Esophagus squamous epithelium (tissue), 5 donors: Measurements from ENCODE around the gene VPS41. TPM values are rescaled to one million over a fixed set of nuclear protein-coding genes. Genes with fewer than 3 reads are reported as not detected.

Experiments used
- DNase-seq: peaks from one replicate; lab custom pipeline; 2025; lab: John Stamatoyannopoulos, UW
- H3K27ac ChIP-seq, 4 donors: fragments of 200-600 bp; sonication (generic); one replicate each; pipeline ENCODE4 v1.5.1; 2016 to 2019; ENCODE audit warnings: mild to moderate bottlenecking in 1 of 4
- H3K27me3 ChIP-seq, 4 donors: fragments of 200-600 bp; sonication (generic); 1 replicate in 3 of 4; 2 replicates in 1 of 4; pipeline versions ENCODE4 v1.5.1 to v1.6.0; 2017 to 2021; ENCODE audit warnings: antibody characterized with exemption in 1 of 4
- H3K36me3 ChIP-seq, 3 donors: fragments of 200-600 bp; sonication (generic); one replicate each; pipeline ENCODE4 v1.5.1; 2016 to 2019
- H3K4me1 ChIP-seq, 3 donors: fragments of 200-600 bp; sonication (generic); one replicate each; pipeline ENCODE4 v1.5.1; 2017 to 2019
- H3K4me3 ChIP-seq, 4 donors: fragments of 200-600 bp; sonication (generic); 1 replicate in 3 of 4; 2 replicates in 1 of 4; pipeline ENCODE4 v1.5.1; 2016 to 2019; ENCODE audit warnings: mild to moderate bottlenecking in 2 of 4, moderate library complexity in 1 of 4
- H3K9me3 ChIP-seq, 3 donors: fragments of 200-600 bp; sonication (generic); one replicate each; pipeline ENCODE4 v1.5.1; 2016 to 2019
- POLR2A ChIP-seq, 4 donors: fragments of 450-650 bp; IDR thresholded peaks; one replicate each; pipeline ENCODE4 v1.6.1; 2017; ENCODE audit warnings: antibody characterized with exemption in 4 of 4, mild to moderate bottlenecking in 4 of 4, moderate library complexity in 3 of 4
- WGBS, 2 donors: methylation state at CpG; one replicate each; pipeline ENCODE4 v1.1.5; 2018; 5-methylcytosine and 5-hydroxymethylcytosine counted together
- intact Hi-C: fragments of 100-400 bp; cut with DNase I; formaldehyde crosslinking; loops from one replicate; pipeline ENCODE4 v1.15.0; 2022
- total RNA-seq, 4 donors: library from RNA; depleted of rRNA; stranded (reverse); fragments of >200 nt; gene quantifications; one replicate each; pipeline ENCODE4 v1.1.0, GENCODE V29; 2016
- TF ChIP-seq, protein P1 (sequence below), 6 experiments: fragments of 450-650 bp in 4 of 6; fragments of 200-600 bp in 2 of 6; sonication (generic) in 2 of 6; IDR thresholded peaks; one replicate each; pipeline ENCODE4 v1.5.1; 2016 to 2019; ENCODE audit warnings: antibody characterized with exemption in 6 of 6, mild to moderate bottlenecking in 4 of 6, moderate library complexity in 4 of 6
- donor health status: DM: yes; HTN: yes; CAD: no.

The VPS41 gene
- total RNA-seq, 4 donors from 2014 or later, result 14.3 to 25.5 (median 23.2) TPM

DNA sequence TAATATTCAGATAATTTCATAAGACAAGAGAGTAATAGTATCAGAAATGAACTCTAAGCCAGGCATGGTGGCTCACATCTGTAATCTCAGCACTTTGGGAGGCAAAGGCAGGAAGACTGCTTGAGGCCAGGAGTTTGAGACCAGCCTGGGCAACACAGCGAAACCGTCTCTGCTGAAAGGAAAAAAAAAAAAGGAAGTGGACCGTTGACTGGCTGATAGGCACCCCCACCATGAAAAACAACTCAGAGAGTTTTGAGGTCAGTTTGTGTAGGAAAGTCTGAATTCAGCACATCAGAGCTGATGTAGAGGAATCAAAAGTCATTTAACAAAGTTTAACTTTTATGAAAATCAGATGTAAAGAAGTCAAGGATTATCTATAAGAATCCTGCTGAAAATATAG is 214.7 kb downstream of the VPS41 start:
- H3K4me3 ChIP-seq, result no peak overlapping the region
- no peaks in the 10 kb centered on the region for H3K4me1 ChIP-seq
- TF ChIP-seq, protein P1, sequence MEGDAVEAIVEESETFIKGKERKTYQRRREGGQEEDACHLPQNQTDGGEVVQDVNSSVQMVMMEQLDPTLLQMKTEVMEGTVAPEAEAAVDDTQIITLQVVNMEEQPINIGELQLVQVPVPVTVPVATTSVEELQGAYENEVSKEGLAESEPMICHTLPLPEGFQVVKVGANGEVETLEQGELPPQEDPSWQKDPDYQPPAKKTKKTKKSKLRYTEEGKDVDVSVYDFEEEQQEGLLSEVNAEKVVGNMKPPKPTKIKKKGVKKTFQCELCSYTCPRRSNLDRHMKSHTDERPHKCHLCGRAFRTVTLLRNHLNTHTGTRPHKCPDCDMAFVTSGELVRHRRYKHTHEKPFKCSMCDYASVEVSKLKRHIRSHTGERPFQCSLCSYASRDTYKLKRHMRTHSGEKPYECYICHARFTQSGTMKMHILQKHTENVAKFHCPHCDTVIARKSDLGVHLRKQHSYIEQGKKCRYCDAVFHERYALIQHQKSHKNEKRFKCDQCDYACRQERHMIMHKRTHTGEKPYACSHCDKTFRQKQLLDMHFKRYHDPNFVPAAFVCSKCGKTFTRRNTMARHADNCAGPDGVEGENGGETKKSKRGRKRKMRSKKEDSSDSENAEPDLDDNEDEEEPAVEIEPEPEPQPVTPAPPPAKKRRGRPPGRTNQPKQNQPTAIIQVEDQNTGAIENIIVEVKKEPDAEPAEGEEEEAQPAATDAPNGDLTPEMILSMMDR (IDR thresholded peaks at IDR 0.05), result no peak
- no peak for TF ChIP-seq POLR2A (IDR thresholded peaks at IDR 0.05)
- no peak overlapping the region for H3K27ac ChIP-seq
- H3K27me3 ChIP-seq, result no peaks in the 10 kb centered on the region
- intact Hi-C loops, result no loop called here
- no peaks in the 10 kb centered on the region for H3K36me3 ChIP-seq
- 48 to 61% methylated on average over 3 of the region's 3 CpGs for WGBS, 2 donors
- H3K9me3 ChIP-seq, result no peaks in the 10 kb centered on the region
- DNase-seq, result no peak

DNA sequence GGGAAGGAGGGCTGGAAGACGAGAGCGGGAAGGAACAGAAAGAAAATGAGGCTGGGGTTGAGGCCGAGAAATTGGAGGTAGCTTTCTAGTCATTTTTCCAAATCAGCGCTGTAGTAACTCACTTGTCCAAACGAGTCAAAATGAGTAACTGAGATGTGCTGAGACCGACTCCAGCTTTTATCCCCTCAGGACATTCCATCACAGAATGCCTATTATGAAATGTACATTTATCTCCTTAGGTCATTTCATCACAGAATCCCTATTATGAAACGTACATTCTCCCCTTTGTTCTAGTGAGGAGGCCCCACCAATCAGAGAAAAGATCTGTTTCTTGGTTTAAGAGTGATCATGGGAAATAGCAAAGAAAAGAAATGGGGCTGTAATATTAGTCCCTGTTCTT is 222.1 kb downstream of the VPS41 start:
- TF ChIP-seq, protein P1 (IDR thresholded peaks at IDR 0.05), result no peak
- no peak for TF ChIP-seq POLR2A (IDR thresholded peaks at IDR 0.05)
- Histone ChIP-seq H3K27me3 (no peaks in the 10 kb centered on the region), H3K4me3 (no peak overlapping the region), H3K36me3 (no peaks in the 10 kb centered on the region), H3K9me3 (no peaks in the 10 kb centered on the region), H3K27ac (no peak overlapping the region), H3K4me1 (no peaks in the 10 kb centered on the region)
- DNase-seq, result no peak
- WGBS, 2 donors, result 66 to 75% methylated on average over 7 of the region's 7 CpGs
- intact Hi-C loops, result no loop called here

- Histone ChIP-seq H3K9me3 (no peaks in the 10 kb centered on the region), H3K27ac (no peak overlapping the region), H3K27me3 (no peaks in the 10 kb centered on the region), H3K4me1 (no peaks in the 10 kb centered on the region), H3K36me3 (no peaks in the 10 kb centered on the region), H3K4me3 (no peak overlapping the region)
- WGBS, 2 donors, result 92 to 98% methylated on average over 20 of the region's 21 CpGs
- no peak for TF ChIP-seq POLR2A (IDR thresholded peaks at IDR 0.05)
- TF ChIP-seq, protein P1 (IDR thresholded peaks at IDR 0.05), result no peak
- intact Hi-C loops, result no loop called here
- DNase-seq, result no peak
These were observed 223.1 kb downstream of the VPS41 start for GRCh38 chr7:38685851-38686250.

- intact Hi-C loops, result no loop called here
- no peaks in the 10 kb centered on the region for H3K4me1 ChIP-seq
- no peaks in the 10 kb centered on the region for H3K36me3 ChIP-seq
- WGBS, 2 donors, result 59 to 61% methylated on average over 3 of the region's 3 CpGs
- H3K27me3 ChIP-seq, result no peaks in the 10 kb centered on the region
- DNase-seq, result no peak
- H3K27ac ChIP-seq, result no peak overlapping the region
- no peak overlapping the region for H3K4me3 ChIP-seq
- TF ChIP-seq, protein P1 (IDR thresholded peaks at IDR 0.05), result no peak
- TF ChIP-seq POLR2A (IDR thresholded peaks at IDR 0.05), result no peak
- no peaks in the 10 kb centered on the region for H3K9me3 ChIP-seq
These were observed 226.4 kb downstream of the VPS41 start for GRCh38 chr7:38682606-38683005.

DNA sequence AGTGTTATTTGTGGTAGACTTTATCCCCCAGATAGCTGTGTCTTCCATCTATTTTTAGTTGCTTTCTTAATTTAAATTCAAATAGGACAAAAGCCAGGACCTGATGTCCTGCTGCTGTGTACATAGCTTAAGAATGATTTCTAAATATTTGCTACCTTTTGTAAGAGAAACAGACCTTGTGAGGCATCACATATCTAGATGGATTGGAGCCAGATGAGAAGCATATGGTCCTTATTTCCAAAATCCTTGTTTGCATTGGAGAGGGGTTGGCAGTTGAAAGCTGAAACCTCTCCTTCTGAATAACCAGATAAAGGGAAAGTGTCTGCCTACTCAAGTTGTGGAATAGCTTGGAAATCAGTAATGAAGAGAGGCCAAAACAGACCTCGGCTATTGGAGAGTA is 227.1 kb downstream of the VPS41 start:
- no peak overlapping the region for H3K27ac ChIP-seq
- no peaks in the 10 kb centered on the region for H3K4me1 ChIP-seq
- H3K9me3 ChIP-seq, result no peaks in the 10 kb centered on the region
- 35 to 50% methylated on average over 1 of the region's 1 CpG for WGBS, 2 donors
- intact Hi-C loops, result no loop called here
- TF ChIP-seq, protein P1 (IDR thresholded peaks at IDR 0.05), result no peak
- TF ChIP-seq POLR2A (IDR thresholded peaks at IDR 0.05), result no peak
- no peak overlapping the region for H3K4me3 ChIP-seq
- H3K36me3 ChIP-seq, result no peaks in the 10 kb centered on the region
- no peaks in the 10 kb centered on the region for H3K27me3 ChIP-seq
- DNase-seq, result no peak
